HEK293 (cell line): ENCODE data around the gene SPTLC2.

Experiments
- ATF2 ChIP-seq: fragments of 450-650 bp; formaldehyde crosslinking; IDR thresholded peaks from 2 replicates; pipeline ENCODE4 v1.5.1; 2016; ENCODE audit warnings: missing biosample characterization, missing genetic modification characterization, low read depth
- BCL11A ChIP-seq: fragments of 450-650 bp; formaldehyde crosslinking; IDR thresholded peaks from 2 replicates; pipeline ENCODE4 v1.5.1; 2016; ENCODE audit warnings: low read depth, missing biosample characterization, missing genetic modification characterization
- OVOL3 ChIP-seq: fragments of 450-650 bp; formaldehyde crosslinking; IDR thresholded peaks from 2 replicates; pipeline ENCODE4 v1.5.1; 2016; ENCODE audit warnings: missing biosample characterization, missing genetic modification characterization
- PRDM6 ChIP-seq: fragments of 450-650 bp; formaldehyde crosslinking; IDR thresholded peaks from 2 replicates; pipeline ENCODE4 v1.5.1; 2017; ENCODE audit warnings: missing biosample characterization, missing genetic modification characterization
- REST ChIP-seq: fragments of 450-650 bp; formaldehyde crosslinking; IDR thresholded peaks from 2 replicates; pipeline ENCODE4 v1.5.1; 2016; ENCODE audit warnings: missing biosample characterization, missing genetic modification characterization
- SCRT1 ChIP-seq: fragments of 450-650 bp; formaldehyde crosslinking; IDR thresholded peaks from 2 replicates; pipeline ENCODE4 v1.5.1; 2016; ENCODE audit warnings: missing biosample characterization, missing genetic modification characterization, borderline replicate concordance
- TCF7L2 ChIP-seq: IDR thresholded peaks from 2 replicates; pipeline ENCODE4 v1.6.1; 2011; ENCODE audit warnings: low read depth, mild to moderate bottlenecking, inconsistent platforms, low read length, moderate library complexity, borderline replicate concordance
- WT1 ChIP-seq: fragments of 450-650 bp; formaldehyde crosslinking; IDR thresholded peaks from 2 replicates; pipeline ENCODE4 v1.5.1; 2016; ENCODE audit warnings: missing biosample characterization, missing genetic modification characterization
- YY1 ChIP-seq: fragments of 450-650 bp; formaldehyde crosslinking; IDR thresholded peaks from 2 replicates; pipeline ENCODE4 v1.5.1; 2018; ENCODE audit warnings: missing biosample characterization, missing genetic modification characterization
- ZBTB10 ChIP-seq: fragments of 450-650 bp; formaldehyde crosslinking; IDR thresholded peaks from 2 replicates; pipeline ENCODE4 v1.5.1; 2016; ENCODE audit warnings: missing biosample characterization, missing genetic modification characterization
- ZBTB11 ChIP-seq: fragments of 450-650 bp; formaldehyde crosslinking; conservative IDR thresholded peaks from 2 replicates; pipeline ENCODE4 v1.5.1; 2016; ENCODE audit warnings: low read depth, missing biosample characterization, missing genetic modification characterization
- ZBTB8A ChIP-seq: fragments of 450-650 bp; formaldehyde crosslinking; IDR thresholded peaks from 2 replicates; pipeline ENCODE4 v1.5.1; 2016; ENCODE audit warnings: missing biosample characterization, missing genetic modification characterization
- ZFP3 ChIP-seq: fragments of 450-650 bp; formaldehyde crosslinking; IDR thresholded peaks from 2 replicates; pipeline ENCODE4 v1.5.1; 2016; ENCODE audit warnings: low read depth, missing biosample characterization, missing genetic modification characterization
- ZNF114 ChIP-seq: fragments of 450-650 bp; formaldehyde crosslinking; IDR thresholded peaks from 2 replicates; pipeline ENCODE4 v1.5.0; 2017; ENCODE audit warnings: missing biosample characterization, missing genetic modification characterization
- ZNF133 ChIP-seq: fragments of 450-650 bp; formaldehyde crosslinking; IDR thresholded peaks from 2 replicates; pipeline ENCODE4 v1.5.1; 2016; ENCODE audit warnings: missing biosample characterization, missing genetic modification characterization
- ZNF23 ChIP-seq: fragments of 450-650 bp; formaldehyde crosslinking; IDR thresholded peaks from 2 replicates; pipeline ENCODE4 v1.5.1; 2016; ENCODE audit warnings: missing biosample characterization, missing genetic modification characterization, borderline replicate concordance
- ZNF280C ChIP-seq: fragments of 450-650 bp; formaldehyde crosslinking; IDR thresholded peaks from 2 replicates; pipeline ENCODE4 v1.5.1; 2016; ENCODE audit warnings: missing biosample characterization, missing genetic modification characterization
- ZNF394 ChIP-seq: fragments of 450-650 bp; formaldehyde crosslinking; IDR thresholded peaks from 2 replicates; pipeline ENCODE4 v1.5.1; 2016; ENCODE audit warnings: missing biosample characterization, missing genetic modification characterization, mild to moderate bottlenecking, moderate library complexity, borderline replicate concordance
- ZNF560 ChIP-seq: fragments of 450-650 bp; formaldehyde crosslinking; IDR thresholded peaks from 2 replicates; pipeline ENCODE4 v1.5.1; 2017; ENCODE audit warnings: missing biosample characterization, missing genetic modification characterization, borderline replicate concordance
- ZNF629 ChIP-seq: fragments of 450-650 bp; formaldehyde crosslinking; IDR thresholded peaks from 2 replicates; pipeline ENCODE4 v1.5.1; 2017; ENCODE audit warnings: missing biosample characterization, missing genetic modification characterization
- ZNF747 ChIP-seq: fragments of 450-650 bp; formaldehyde crosslinking; IDR thresholded peaks from 2 replicates; pipeline ENCODE4 v1.5.1; 2016; ENCODE audit warnings: missing biosample characterization, missing genetic modification characterization
- ZNF830 ChIP-seq: fragments of 450-650 bp; IDR thresholded peaks from 2 replicates; pipeline ENCODE4 v1.5.0; 2018; ENCODE audit warnings: missing biosample characterization, missing genetic modification characterization, low read depth, mild to moderate bottlenecking, moderate library complexity
- ZNF837 ChIP-seq: fragments of 450-650 bp; formaldehyde crosslinking; IDR thresholded peaks from 2 replicates; pipeline ENCODE4 v1.5.1; 2016; ENCODE audit warnings: missing biosample characterization, missing genetic modification characterization

Gene SPTLC2

GRCh38 chr14:77603654-77604255 lies 12.7 kb downstream of the SPTLC2 start (continued):
- TF ChIP-seq SCRT1 (no peak), ZBTB10 (tag by site-specific recombination) (no peak), ZBTB8A (tag by site-specific recombination) (no peak), ZNF133 (tag by site-specific recombination) (no peak), ZNF830 (tag by site-specific recombination) (no peak), ZBTB11 (tag by site-specific recombination) (0 out of 2 replicates have a peak, but pooled peaks have one; percentile 39), WT1 (tag by site-specific recombination) (0 out of 2 replicates have a peak, but pooled peaks have one; percentile 27), ZNF394 (tag by site-specific recombination) (no peak), BCL11A (tag by site-specific recombination) (no peak), ZNF280C (tag by site-specific recombination) (no peak), ZNF23 (tag by site-specific recombination) (no peak), PRDM6 (tag by site-specific recombination) (no peak), REST (no peak), ZFP3 (tag by site-specific recombination) (no peak), ZNF747 (tag by site-specific recombination) (no peak), OVOL3 (no peak), ZNF629 (tag by site-specific recombination) (no peak), ZNF114 (no peak), TCF7L2 (no peak), ATF2 (tag by site-specific recombination) (no peak), ZNF560 (no peak), ZNF837 (tag by site-specific recombination) (no peak), YY1 (tag by site-specific recombination) (no peak)
